GM12878 (cell line): ENCODE data around the gene SLC32A1. TPM values are rescaled to one million over a fixed set of nuclear protein-coding genes. Genes with fewer than 3 reads are reported as not detected.

Source experiments
- ATAC-seq: fragments of 200-7000 bp; cut with Tn5 transposase; 3 replicates; pipeline ENCODE4 v1.9.1; 2020; ENCODE audit warnings: mild to moderate bottlenecking, moderate library complexity
- BruUV-seq: library from RNA; stranded (reverse); fragments of 400-500 nt; replicated peaks from 2 replicates; lab custom pipeline; 2021; lab: Mats Ljungman, UMichigan
- CTCF ChIA-PET: fragments of 300-600 bp; sonication (Branson Sonifier 250); formaldehyde crosslinking; extraction: SDS; loops from one replicate; lab custom pipeline; 2021; ENCODE audit warnings: inconsistent platforms; lab: Yijun Ruan, JAX
- POLR2A ChIA-PET: fragments of 350-600 bp; formaldehyde crosslinking; extraction: SDS; loops from one replicate; lab custom pipeline; 2021; ENCODE audit warnings: inconsistent platforms; lab: Charles Lee
- RAD21 ChIA-PET: fragments of 300-600 bp; sonication (Branson Sonifier 250); formaldehyde crosslinking; loops from one replicate; lab custom pipeline; 2023; ENCODE audit warnings: antibody characterized with exemption; ENCODE audit not compliant: unreplicated experiment; lab: Charles Lee
- SMC1A ChIA-PET: fragments of 300-600 bp; sonication (Branson Sonifier 250); formaldehyde crosslinking; loops from one replicate; lab custom pipeline; 2023; ENCODE audit not compliant: unreplicated experiment, uncharacterized antibody; lab: Charles Lee
- DNase-seq: peaks from one replicate; pipeline ENCODE4 v3.0.0-alpha.2; 2011; ENCODE audit warnings: low read depth, low spot score
- FAIRE-seq: peaks from 3 replicates; lab custom pipeline; 2011; peaks lifted over from hg19 to GRCh38; lab: Jason Lieb, UNC
- H2AFZ ChIP-seq: 2 replicates; pipeline ENCODE4 v1.6.0; 2011; ENCODE audit warnings: low read depth, low read length, control low read depth; ENCODE audit not compliant: control insufficient read depth
- H3K27ac ChIP-seq: 2 replicates; pipeline ENCODE4 v1.5.1; 2011; ENCODE audit warnings: control low read depth; ENCODE audit not compliant: control insufficient read depth, insufficient read depth
- H3K27me3 ChIP-seq, 2 experiments: replicated peaks in 1 of 2; 2 replicates each; pipeline versions ENCODE4 v1.6.0 to v1.6.1; 2011; ENCODE audit warnings: low read length in 1 of 2; ENCODE audit not compliant: control insufficient read depth in 2 of 2, insufficient read depth in 2 of 2
- H3K36me3 ChIP-seq, 2 experiments: 2 replicates each; pipeline ENCODE4 v1.5.1; 2011; ENCODE audit warnings: low read length in 1 of 2; ENCODE audit not compliant: control insufficient read depth in 2 of 2, insufficient read depth in 2 of 2
- H3K4me1 ChIP-seq: 2 replicates; pipeline ENCODE4 v1.6.1; 2011; ENCODE audit warnings: mild to moderate bottlenecking, low read length, moderate library complexity, mixed read lengths; ENCODE audit not compliant: control insufficient read depth, insufficient read depth
- H3K4me2 ChIP-seq: 2 replicates; pipeline ENCODE4 v1.6.0; 2011; ENCODE audit warnings: control low read depth; ENCODE audit not compliant: control insufficient read depth, insufficient read depth
- H3K4me3 ChIP-seq: fragments of 200-600 bp; sonication (generic); 2 replicates; pipeline ENCODE4 v1.5.1; 2016
- H3K79me2 ChIP-seq: 2 replicates; pipeline ENCODE4 v1.6.0; 2011; ENCODE audit warnings: low read length; ENCODE audit not compliant: control insufficient read depth, insufficient read depth
- H3K9ac ChIP-seq: 2 replicates; pipeline ENCODE4 v1.8.0; 2011; ENCODE audit warnings: low read length, control low read depth, mixed read lengths; ENCODE audit not compliant: control insufficient read depth, insufficient read depth
- H3K9me3 ChIP-seq: replicated peaks from 3 replicates; pipeline ENCODE4 v1.5.1; 2011; ENCODE audit warnings: mild to moderate bottlenecking, low read length; ENCODE audit not compliant: control insufficient read depth, insufficient read depth
- H4K20me1 ChIP-seq: 2 replicates; pipeline ENCODE4 v1.6.0; 2011; ENCODE audit not compliant: control insufficient read depth, insufficient read depth
- CTCF ChIP-seq, 3 experiments: IDR thresholded peaks in 2 of 3; conservative IDR thresholded peaks in 1 of 3; 2 replicates each; pipeline ENCODE4 v1.5.1; 2011; ENCODE audit warnings: low read depth in 3 of 3, low read length in 3 of 3, mild to moderate bottlenecking in 3 of 3, control low read depth in 2 of 3, moderate library complexity in 2 of 3, inconsistent platforms in 1 of 3, mixed read lengths in 1 of 3; ENCODE audit not compliant: control insufficient read depth in 2 of 3, insufficient read depth in 1 of 3; ENCODE audit errors: extremely low read depth in 1 of 3
- RFX5 ChIP-seq: IDR thresholded peaks from 2 replicates; pipeline ENCODE4 v1.6.1; 2011; ENCODE audit warnings: low read depth, low read length, improper control_type of control experiment
- WGBS: methylation state at CpG from one replicate; pipeline ENCODE4 v1.1.6; 2016; ENCODE audit warnings: low lambda C conversion rate; ENCODE audit not compliant: insufficient replicate concordance, insufficient coverage; ENCODE audit errors: missing lambda C conversion rate; 5-methylcytosine and 5-hydroxymethylcytosine counted together
- in situ Hi-C: fragments of 300-500 bp; cut with MboI; formaldehyde crosslinking; loops from 9 replicates; pipeline ENCODE4 v1.14.3; 2018; ENCODE audit warnings: mixed read lengths
- intact Hi-C: fragments of 100-400 bp; cut with micrococcal nuclease; formaldehyde crosslinking; loops from one replicate; pipeline ENCODE4 v1.14.2; 2022; ENCODE audit not compliant: unreplicated experiment
- polyA plus RNA-seq, 11 experiments: library from polyadenylated mRNA; depleted of rRNA in 4 of 11; unstranded in 6 of 11; stranded (reverse) in 5 of 11; fragments of >200 nt; fragmentation: Nextera tagmentation in 4 of 11; fragmentation: Illumina TruSeq in 1 of 11; extraction: Ambion mirVana in 4 of 11; extraction: Trizol in 1 of 11; gene quantifications; 1 replicate in 1 of 11; 2 replicates in 10 of 11; pipeline versions ENCODE4 v1.2.1 to v1.2.3, GENCODE V29; 2011 to 2016; ENCODE audit warnings: inconsistent platforms in 2 of 11, missing spikeins in 2 of 11, low read depth in 1 of 11
- total RNA-seq, 4 experiments: library from RNA; depleted of rRNA in 3 of 4; stranded (reverse); fragments of >200 nt in 3 of 4; fragmentation: Illumina TruSeq in 1 of 4; extraction: Trizol in 1 of 4; gene quantifications; 2 replicates each; pipeline versions ENCODE4 v1.2.1 to v1.2.3, GENCODE V29; 2013 to 2021

The SLC32A1 gene
- total and polyA plus RNA-seq, 10 of the 15 experiments (the other 5 are each of a cell fraction or from before 2014, with no cell fraction given), result not detected

DNA sequence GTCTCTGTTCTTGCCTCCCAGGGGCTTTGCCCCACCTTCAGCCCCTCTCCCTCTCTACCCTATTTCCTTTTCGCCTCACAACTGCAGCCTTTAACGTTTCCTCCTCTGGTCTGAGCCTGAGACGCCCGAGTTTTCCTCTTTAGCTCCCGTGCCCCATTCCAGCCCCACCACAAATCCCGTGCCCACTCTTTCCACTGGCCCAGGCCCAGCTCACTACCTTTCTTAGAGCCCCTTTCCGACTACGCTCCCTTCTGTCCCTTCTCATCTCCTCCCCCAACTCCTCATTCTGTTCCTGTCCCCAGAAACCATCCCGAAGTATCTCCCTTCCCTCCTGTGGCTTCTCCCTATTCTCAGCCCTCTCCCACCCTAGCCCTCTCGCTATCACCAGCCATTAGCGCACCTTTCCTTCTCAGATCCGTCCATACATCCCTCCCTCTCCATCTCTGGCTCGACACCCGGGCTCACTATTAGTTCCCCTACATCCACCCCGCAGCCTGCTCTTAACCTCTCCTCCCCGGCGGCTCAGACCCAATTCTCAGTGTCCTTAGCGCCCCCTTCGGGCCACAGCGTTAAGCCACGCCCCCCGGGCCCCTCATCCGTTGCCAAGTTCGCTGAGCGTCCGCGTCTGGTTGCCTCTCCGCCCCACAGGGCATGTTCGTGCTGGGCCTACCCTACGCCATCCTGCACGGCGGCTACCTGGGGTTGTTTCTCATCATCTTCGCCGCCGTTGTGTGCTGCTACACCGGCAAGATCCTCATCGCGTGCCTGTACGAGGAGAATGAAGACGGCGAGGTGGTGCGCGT is 2.7 kb downstream of the SLC32A1 start:
- H3K36me3 ChIP-seq, result no peaks in the 10 kb centered on the region
- TF ChIP-seq RFX5 (no peak), CTCF (IDR thresholded peaks at IDR 0.05 in 2 of 3, conservative IDR thresholded peaks at IDR 0.05 in 1 of 3; ENCODE audit: control insufficient read depth in 2 of 3, extremely low read depth in 1 of 3, insufficient read depth in 1 of 3, low read depth in 3 of 3, low read length in 3 of 3) (0 out of 6 replicates have a peak, but pooled peaks of 1 of the 3 experiments have one; percentile 16)
- ChIA-PET POLR2A (no interaction called here), CTCF (interaction anchor here (0.6 to 2.3 kb wide), 7 partner anchors 15 to 322 kb away, joined by 3 to 22 read pairs (median 4); no protein-coding TSS in a partner anchor), SMC1A (interaction anchor here (0.6 to 2.2 kb wide), 3 partner anchors 22 to 166 kb away, joined by 3 to 10 read pairs (median 3); no protein-coding TSS in a partner anchor), RAD21 (interaction anchor here (0.6 to 1.4 kb wide), 3 partner anchors 23 to 76 kb away, joined by 3 to 4 read pairs (median 3); no protein-coding TSS in a partner anchor)
- no TSS peak for BruUV-seq
- no peak overlapping the region for H3K4me2 ChIP-seq
- H3K79me2 ChIP-seq, result no peaks in the 10 kb centered on the region
- DNase-seq (no peak), FAIRE-seq (no peak), ATAC-seq (no peak)
- no peaks in the 10 kb centered on the region for H4K20me1 ChIP-seq
- no peak overlapping the region for H3K9ac ChIP-seq
- H3K9me3 ChIP-seq, result peaks cover 7% of the 10 kb centered on the region; the same call in 2 of the 3 replicates
- no peak overlapping the region for H3K4me3 ChIP-seq
- peaks cover 43 to 70% of the 10 kb centered on the region in 2 experiments for H3K27me3 ChIP-seq
- WGBS, result 40% methylated on average over 43 of the region's 43 CpGs
- intact Hi-C loops (no loop called here), in situ Hi-C loops (no loop called here)
- no peak overlapping the region for H2AFZ ChIP-seq
- H3K4me1 ChIP-seq, result peaks cover 14% of the 10 kb centered on the region
- H3K27ac ChIP-seq, result no peak overlapping the region
